ENCODE results near the gene NSMCE1.

The NSMCE1 gene

DNA sequence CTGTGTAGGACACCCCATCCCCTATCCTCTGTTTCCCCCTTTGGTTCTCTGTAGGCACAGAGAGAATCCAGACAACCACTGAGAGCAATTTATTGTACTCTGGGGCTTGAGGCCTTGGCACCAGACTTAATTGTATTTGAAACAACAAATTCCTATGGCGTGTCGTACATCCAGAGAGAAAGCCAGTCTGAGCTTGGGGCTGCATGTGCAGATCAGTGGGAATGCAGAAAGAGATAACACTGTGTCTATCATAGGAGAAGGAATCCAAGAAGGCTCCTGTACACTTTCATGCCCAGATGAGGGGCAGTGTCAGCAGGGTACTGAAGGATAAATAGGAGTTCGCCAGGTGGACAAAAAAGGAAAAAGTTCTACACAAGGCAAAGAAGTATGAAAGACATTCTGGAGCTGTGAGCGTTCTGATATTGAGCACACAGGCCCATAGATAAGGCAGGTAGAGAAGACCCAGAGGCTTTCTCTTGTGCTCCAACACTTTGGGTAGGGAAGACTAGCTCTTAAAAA, 23.2 kb upstream of the NSMCE1 start:
- Histone ChIP-seq H2AFZ (ENCODE audit: low read length) (no peak overlapping the region), H3F3A (ENCODE audit: insufficient read depth, low read length) (no peaks in the 10 kb centered on the region), H3K79me2 (ENCODE audit: insufficient read depth, low read length) (no peaks in the 10 kb centered on the region)

DNA sequence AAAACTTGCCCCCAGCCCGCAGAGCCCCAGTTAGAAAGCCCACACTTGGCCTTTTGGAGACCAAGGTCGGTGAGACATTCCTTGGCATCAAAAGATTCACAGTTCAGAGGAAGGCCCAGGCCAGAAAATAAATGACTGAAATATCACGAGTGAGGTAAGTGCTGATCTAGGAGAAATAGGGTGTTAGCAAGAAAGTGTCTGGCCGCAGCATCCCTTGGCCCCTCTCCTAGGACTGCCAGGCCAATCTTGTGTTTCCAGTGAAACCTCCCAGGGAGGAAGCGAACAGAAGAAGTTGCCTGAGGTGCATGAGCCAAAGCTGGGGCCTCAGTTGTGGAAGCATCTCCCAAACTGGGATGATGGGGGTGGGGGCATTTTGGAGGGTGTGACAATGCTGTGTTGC, 22.5 kb upstream of the NSMCE1 start:
- Histone ChIP-seq H3K4me3 (ENCODE audit: low read depth, low read length, poor library complexity, severe bottlenecking) (no peak overlapping the region), H3K27ac (ENCODE audit: low read depth, low read length, poor library complexity, severe bottlenecking) (no peak overlapping the region), H3K36me3 (ENCODE audit: insufficient read depth, low read length) (no peaks in the 10 kb centered on the region), H3K27me3 (ENCODE audit: insufficient read depth, low read length) (no peaks in the 10 kb centered on the region), H3K79me2 (ENCODE audit: insufficient read depth, low read length) (no peaks in the 10 kb centered on the region), H3K9me3 (ENCODE audit: low read length) (no peaks in the 10 kb centered on the region), H3K4me2 (ENCODE audit: low read length) (no peak overlapping the region), H3K9me2 (ENCODE audit: low read depth, low read length) (no peaks in the 10 kb centered on the region), H3K4me1 (ENCODE audit: insufficient read depth, low read length, severe bottlenecking) (peaks cover 12% of the 10 kb centered on the region), H2AFZ (ENCODE audit: low read length) (no peak overlapping the region), H3K9ac (ENCODE audit: low read length) (no peak overlapping the region), H3F3A (ENCODE audit: insufficient read depth, low read length) (no peaks in the 10 kb centered on the region), H4K20me1 (ENCODE audit: insufficient read depth, low read length) (no peaks in the 10 kb centered on the region)
- no peak for TF ChIP-seq EZH2 (IDR thresholded peaks at IDR 0.05; ENCODE audit: borderline replicate concordance, low read length)
- TF ChIP-seq, protein P1, sequence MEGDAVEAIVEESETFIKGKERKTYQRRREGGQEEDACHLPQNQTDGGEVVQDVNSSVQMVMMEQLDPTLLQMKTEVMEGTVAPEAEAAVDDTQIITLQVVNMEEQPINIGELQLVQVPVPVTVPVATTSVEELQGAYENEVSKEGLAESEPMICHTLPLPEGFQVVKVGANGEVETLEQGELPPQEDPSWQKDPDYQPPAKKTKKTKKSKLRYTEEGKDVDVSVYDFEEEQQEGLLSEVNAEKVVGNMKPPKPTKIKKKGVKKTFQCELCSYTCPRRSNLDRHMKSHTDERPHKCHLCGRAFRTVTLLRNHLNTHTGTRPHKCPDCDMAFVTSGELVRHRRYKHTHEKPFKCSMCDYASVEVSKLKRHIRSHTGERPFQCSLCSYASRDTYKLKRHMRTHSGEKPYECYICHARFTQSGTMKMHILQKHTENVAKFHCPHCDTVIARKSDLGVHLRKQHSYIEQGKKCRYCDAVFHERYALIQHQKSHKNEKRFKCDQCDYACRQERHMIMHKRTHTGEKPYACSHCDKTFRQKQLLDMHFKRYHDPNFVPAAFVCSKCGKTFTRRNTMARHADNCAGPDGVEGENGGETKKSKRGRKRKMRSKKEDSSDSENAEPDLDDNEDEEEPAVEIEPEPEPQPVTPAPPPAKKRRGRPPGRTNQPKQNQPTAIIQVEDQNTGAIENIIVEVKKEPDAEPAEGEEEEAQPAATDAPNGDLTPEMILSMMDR (IDR thresholded peaks at IDR 0.05; ENCODE audit: low read length) = no peak

More for the DNA sequence above, 23.2 kb upstream of the NSMCE1 start:
- H3K9ac ChIP-seq (ENCODE audit: low read length) = no peak overlapping the region
- no peak overlapping the region for H3K4me3 ChIP-seq (ENCODE audit: low read depth, low read length, poor library complexity, severe bottlenecking)
- peaks cover 18% of the 10 kb centered on the region for H3K4me1 ChIP-seq (ENCODE audit: insufficient read depth, low read length, severe bottlenecking)
- no peak overlapping the region for H3K4me2 ChIP-seq (ENCODE audit: low read length)
- TF ChIP-seq, protein P1 (IDR thresholded peaks at IDR 0.05; ENCODE audit: low read length) = no peak
- no peak for TF ChIP-seq EZH2 (IDR thresholded peaks at IDR 0.05; ENCODE audit: borderline replicate concordance, low read length)
- H3K36me3 ChIP-seq (ENCODE audit: insufficient read depth, low read length) = no peaks in the 10 kb centered on the region
- H3K27me3 ChIP-seq (ENCODE audit: insufficient read depth, low read length) = no peaks in the 10 kb centered on the region
- no peaks in the 10 kb centered on the region for H4K20me1 ChIP-seq (ENCODE audit: insufficient read depth, low read length)
- no peaks in the 10 kb centered on the region for H3K9me3 ChIP-seq (ENCODE audit: low read length)
- H3K9me2 ChIP-seq (ENCODE audit: low read depth, low read length) = no peaks in the 10 kb centered on the region
- H3K27ac ChIP-seq (ENCODE audit: low read depth, low read length, poor library complexity, severe bottlenecking) = no peak overlapping the region

DNA sequence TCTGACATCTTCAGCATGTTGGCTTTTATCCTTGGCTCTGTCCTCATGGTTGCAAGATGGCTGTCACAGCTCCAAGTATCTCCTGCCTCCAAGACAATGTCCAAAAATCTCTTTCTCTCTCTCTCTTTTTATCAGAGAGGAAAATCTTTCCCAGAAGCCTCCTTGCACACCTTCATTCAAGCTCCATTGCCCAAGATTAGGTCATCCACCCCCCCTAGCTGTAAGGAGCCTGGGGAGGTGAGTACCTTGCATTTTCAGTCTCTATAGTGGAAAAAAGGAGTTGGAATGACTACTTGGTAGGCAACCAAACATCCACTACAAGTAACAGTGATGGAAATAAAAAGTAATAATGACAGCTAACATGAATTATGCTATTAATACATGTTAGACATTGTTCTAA, 22.0 kb upstream of the NSMCE1 start:
- TF ChIP-seq, protein P1 (IDR thresholded peaks at IDR 0.05; ENCODE audit: low read length) = no peak
- TF ChIP-seq EZH2 (IDR thresholded peaks at IDR 0.05; ENCODE audit: borderline replicate concordance, low read length) = no peak
- H3K4me1 ChIP-seq (ENCODE audit: insufficient read depth, low read length, severe bottlenecking) = peaks cover 12% of the 10 kb centered on the region
- H3K4me3 ChIP-seq (ENCODE audit: low read depth, low read length, poor library complexity, severe bottlenecking) = no peak overlapping the region

More for the DNA sequence above, 22.0 kb upstream of the NSMCE1 start:
- Histone ChIP-seq H3K27ac (ENCODE audit: low read depth, low read length, poor library complexity, severe bottlenecking) (no peak overlapping the region), H3K36me3 (ENCODE audit: insufficient read depth, low read length) (no peaks in the 10 kb centered on the region), H3K9ac (ENCODE audit: low read length) (no peak overlapping the region), H3K27me3 (ENCODE audit: insufficient read depth, low read length) (no peaks in the 10 kb centered on the region), H3K9me3 (ENCODE audit: low read length) (no peaks in the 10 kb centered on the region), H3K79me2 (ENCODE audit: insufficient read depth, low read length) (no peaks in the 10 kb centered on the region), H3K9me2 (ENCODE audit: low read depth, low read length) (no peaks in the 10 kb centered on the region), H2AFZ (ENCODE audit: low read length) (no peak overlapping the region), H3F3A (ENCODE audit: insufficient read depth, low read length) (no peaks in the 10 kb centered on the region), H4K20me1 (ENCODE audit: insufficient read depth, low read length) (no peaks in the 10 kb centered on the region), H3K4me2 (ENCODE audit: low read length) (no peak overlapping the region)

All from OCI-LY1 (cell line).